GM12892 (cell line): ENCODE results near the gene SHANK1.

Experiments
- POLR2A ChIP-seq: IDR thresholded peaks from 2 replicates; pipeline ENCODE4 v1.6.1; 2011; ENCODE audit warnings: low read depth, low read length, control low read depth
- POLR2AphosphoS5 ChIP-seq: IDR thresholded peaks from 2 replicates; pipeline ENCODE4 v1.6.1; 2011; ENCODE audit warnings: low read depth, low read length, control low read depth
- TAF1 ChIP-seq: IDR thresholded peaks from 2 replicates; pipeline ENCODE4 v1.6.1; 2011; ENCODE audit warnings: low read depth, mild to moderate bottlenecking, control low read depth, low read length, borderline replicate concordance

DNA sequence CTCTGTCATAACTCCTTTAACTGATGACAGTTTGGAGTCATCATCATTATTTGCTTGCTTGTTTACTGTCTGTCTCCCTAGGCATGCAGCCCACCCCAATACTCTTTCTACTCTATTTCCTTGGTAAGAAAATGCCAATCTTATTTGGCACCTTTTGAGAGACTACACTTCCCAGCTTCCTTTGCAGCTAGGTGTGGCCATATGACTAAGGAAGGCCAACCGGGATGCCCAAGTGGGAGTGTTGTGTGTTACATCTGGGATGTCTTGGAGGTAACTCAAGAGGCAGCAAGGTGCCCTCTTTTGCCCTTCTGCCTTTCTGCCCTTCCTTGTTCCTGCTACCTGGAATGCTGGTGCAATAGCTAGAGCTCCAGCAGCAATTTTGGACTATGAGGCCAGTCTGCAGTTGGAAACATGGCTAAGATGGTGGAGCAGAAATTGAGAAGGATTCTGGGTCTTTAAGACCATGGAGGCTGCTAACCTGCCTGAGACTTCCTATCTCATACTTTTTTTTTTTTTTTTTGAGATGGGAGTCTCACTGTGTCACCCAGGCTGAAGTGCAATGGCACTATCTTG is 42.9 kb downstream of the SHANK1 start:
- TF ChIP-seq POLR2A, result no peak
- no peak for TF ChIP-seq POLR2AphosphoS5
- TF ChIP-seq TAF1, result no peak
